Adrenal gland (tissue), 5 donors: ENCODE results near the gene CLIP1.

Experiments
- CTCF ChIP-seq, 6 experiments: fragments of 450-650 bp in 4 of 6; fragments of 200-600 bp in 2 of 6; sonication (generic) in 1 of 6; IDR thresholded peaks; 1 replicate in 5 of 6; 2 replicates in 1 of 6; pipeline versions ENCODE4 v1.5.1 to v1.8.0; 2016 to 2021; ENCODE audit warnings: antibody characterized with exemption in 6 of 6, mild to moderate bottlenecking in 2 of 6, moderate library complexity in 1 of 6
- POLR2A ChIP-seq, 2 donors: fragments of 450-650 bp; IDR thresholded peaks; one replicate each; pipeline ENCODE4 v1.6.1; 2017; ENCODE audit warnings: antibody characterized with exemption in 2 of 2, mild to moderate bottlenecking in 2 of 2, moderate library complexity in 1 of 2
- donor health status: DM: no; HTN: no; CAD: no.

- TF ChIP-seq CTCF (IDR thresholded peaks at IDR 0.05) (no peak), POLR2A (IDR thresholded peaks at IDR 0.05) (no peak)
These were observed 54.0 kb downstream of the CLIP1 start for GRCh38 chr12:122368361-122369073.
